Esophagus squamous epithelium (tissue), 5 donors: ENCODE measurements around the gene FERMT3. TPM values are rescaled to one million over a fixed set of nuclear protein-coding genes. Genes with fewer than 3 reads are reported as not detected.

Experiments used
- DNase-seq: peaks from one replicate; lab custom pipeline; 2025; lab: John Stamatoyannopoulos, UW
- H3K27ac ChIP-seq, 4 donors: fragments of 200-600 bp; sonication (generic); one replicate each; pipeline ENCODE4 v1.5.1; 2016 to 2019; ENCODE audit warnings: mild to moderate bottlenecking in 1 of 4
- H3K27me3 ChIP-seq, 4 donors: fragments of 200-600 bp; sonication (generic); 1 replicate in 3 of 4; 2 replicates in 1 of 4; pipeline versions ENCODE4 v1.5.1 to v1.6.0; 2017 to 2021; ENCODE audit warnings: antibody characterized with exemption in 1 of 4
- H3K36me3 ChIP-seq, 3 donors: fragments of 200-600 bp; sonication (generic); one replicate each; pipeline ENCODE4 v1.5.1; 2016 to 2019
- H3K4me1 ChIP-seq, 3 donors: fragments of 200-600 bp; sonication (generic); one replicate each; pipeline ENCODE4 v1.5.1; 2017 to 2019
- H3K4me3 ChIP-seq, 4 donors: fragments of 200-600 bp; sonication (generic); 1 replicate in 3 of 4; 2 replicates in 1 of 4; pipeline ENCODE4 v1.5.1; 2016 to 2019; ENCODE audit warnings: mild to moderate bottlenecking in 2 of 4, moderate library complexity in 1 of 4
- H3K9me3 ChIP-seq, 3 donors: fragments of 200-600 bp; sonication (generic); one replicate each; pipeline ENCODE4 v1.5.1; 2016 to 2019
- POLR2A ChIP-seq, 4 donors: fragments of 450-650 bp; IDR thresholded peaks; one replicate each; pipeline ENCODE4 v1.6.1; 2017; ENCODE audit warnings: antibody characterized with exemption in 4 of 4, mild to moderate bottlenecking in 4 of 4, moderate library complexity in 3 of 4
- WGBS, 2 donors: methylation state at CpG; one replicate each; pipeline ENCODE4 v1.1.5; 2018; 5-methylcytosine and 5-hydroxymethylcytosine counted together
- intact Hi-C: fragments of 100-400 bp; cut with DNase I; formaldehyde crosslinking; loops from one replicate; pipeline ENCODE4 v1.15.0; 2022
- total RNA-seq, 4 donors: library from RNA; depleted of rRNA; stranded (reverse); fragments of >200 nt; gene quantifications; one replicate each; pipeline ENCODE4 v1.1.0, GENCODE V29; 2016
- TF ChIP-seq, protein P1 (sequence below), 6 experiments: fragments of 450-650 bp in 4 of 6; fragments of 200-600 bp in 2 of 6; sonication (generic) in 2 of 6; IDR thresholded peaks; one replicate each; pipeline ENCODE4 v1.5.1; 2016 to 2019; ENCODE audit warnings: antibody characterized with exemption in 6 of 6, mild to moderate bottlenecking in 4 of 6, moderate library complexity in 4 of 6
- donor health status: DM: yes; HTN: yes; CAD: no.

The FERMT3 gene
- total RNA-seq, 4 donors from 2014 or later = 3.8 to 16.9 (median 10.6) TPM

DNA sequence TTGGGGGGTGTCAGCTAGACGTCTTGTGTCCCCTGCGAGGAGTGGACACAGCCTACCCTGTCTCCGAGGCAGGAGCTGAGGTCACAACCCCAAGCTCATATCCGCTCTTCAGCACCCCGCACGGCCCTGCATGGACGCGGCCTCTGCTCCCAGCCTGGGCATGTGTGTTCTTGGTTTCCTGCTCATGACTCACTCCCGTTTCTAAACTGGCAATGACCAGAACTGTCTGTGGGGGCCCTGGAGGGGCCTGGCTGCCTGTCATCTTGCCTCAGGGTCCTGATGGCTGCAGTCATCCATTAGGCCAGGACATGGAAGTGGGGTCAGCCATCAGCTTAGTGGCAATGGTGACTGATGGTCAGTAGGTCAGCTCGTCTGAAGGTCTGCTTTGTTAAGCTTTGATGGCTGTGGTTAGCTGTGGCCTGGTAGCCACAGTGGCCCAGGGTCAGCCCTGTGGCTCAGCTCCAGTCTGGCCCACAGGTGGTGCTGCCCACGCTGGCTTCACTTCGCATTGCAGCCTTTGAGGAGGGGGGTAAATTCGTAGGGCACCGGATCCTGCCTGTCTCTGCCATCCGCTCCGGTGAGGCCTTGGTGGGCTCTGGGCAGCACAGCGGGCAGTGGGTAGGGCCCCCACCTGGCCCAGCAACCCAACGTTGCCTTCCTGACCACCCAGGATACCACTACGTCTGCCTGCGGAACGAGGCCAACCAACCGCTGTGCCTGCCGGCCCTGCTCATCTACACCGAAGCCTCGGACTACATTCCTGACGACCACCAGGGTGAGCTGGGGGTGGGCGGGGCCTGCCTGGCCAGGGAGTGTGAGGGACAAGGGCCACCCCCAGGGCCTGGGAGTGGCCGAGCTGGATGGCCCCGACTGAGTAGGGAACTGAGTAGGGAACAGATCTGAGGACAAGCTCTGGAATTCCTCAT lies 56.8 kb downstream of the FERMT3 start:
- no peaks in the 10 kb centered on the region for H3K27me3 ChIP-seq
- intact Hi-C loops = no loop called here

DNA sequence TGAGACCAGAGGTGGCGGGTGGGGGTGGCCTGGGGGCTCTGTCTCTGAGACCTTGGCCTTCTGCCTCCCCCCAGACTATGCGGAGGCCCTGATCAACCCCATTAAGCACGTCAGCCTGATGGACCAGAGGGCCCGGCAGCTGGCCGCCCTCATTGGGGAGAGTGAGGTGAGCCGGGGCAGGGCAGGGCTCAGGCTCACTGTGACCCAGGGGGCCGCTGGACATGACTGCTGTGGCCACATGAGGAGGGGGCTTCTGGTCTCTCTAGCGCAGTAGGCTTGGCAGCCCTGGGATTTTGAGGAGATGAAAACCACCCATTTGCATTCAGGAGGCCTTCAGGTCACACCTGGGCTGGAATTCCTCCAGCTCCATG lies 57.4 kb downstream of the FERMT3 start:
- H3K27me3 ChIP-seq = no peaks in the 10 kb centered on the region
- no peaks in the 10 kb centered on the region for H3K9me3 ChIP-seq
- peaks cover 24 to 37% (median 24%) of the 10 kb centered on the region in 3 donors for H3K4me1 ChIP-seq
- intact Hi-C loops = no loop called here
- TF ChIP-seq, protein P1, sequence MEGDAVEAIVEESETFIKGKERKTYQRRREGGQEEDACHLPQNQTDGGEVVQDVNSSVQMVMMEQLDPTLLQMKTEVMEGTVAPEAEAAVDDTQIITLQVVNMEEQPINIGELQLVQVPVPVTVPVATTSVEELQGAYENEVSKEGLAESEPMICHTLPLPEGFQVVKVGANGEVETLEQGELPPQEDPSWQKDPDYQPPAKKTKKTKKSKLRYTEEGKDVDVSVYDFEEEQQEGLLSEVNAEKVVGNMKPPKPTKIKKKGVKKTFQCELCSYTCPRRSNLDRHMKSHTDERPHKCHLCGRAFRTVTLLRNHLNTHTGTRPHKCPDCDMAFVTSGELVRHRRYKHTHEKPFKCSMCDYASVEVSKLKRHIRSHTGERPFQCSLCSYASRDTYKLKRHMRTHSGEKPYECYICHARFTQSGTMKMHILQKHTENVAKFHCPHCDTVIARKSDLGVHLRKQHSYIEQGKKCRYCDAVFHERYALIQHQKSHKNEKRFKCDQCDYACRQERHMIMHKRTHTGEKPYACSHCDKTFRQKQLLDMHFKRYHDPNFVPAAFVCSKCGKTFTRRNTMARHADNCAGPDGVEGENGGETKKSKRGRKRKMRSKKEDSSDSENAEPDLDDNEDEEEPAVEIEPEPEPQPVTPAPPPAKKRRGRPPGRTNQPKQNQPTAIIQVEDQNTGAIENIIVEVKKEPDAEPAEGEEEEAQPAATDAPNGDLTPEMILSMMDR (IDR thresholded peaks at IDR 0.05) = no peak
- H3K4me3 ChIP-seq = no peak overlapping the region
- peaks cover 43 to 82% (median 51%) of the 10 kb centered on the region in 3 donors for H3K36me3 ChIP-seq
- no peak for DNase-seq
- no peak overlapping the region for H3K27ac ChIP-seq
- 50% methylated on average over 1 of the region's 8 CpGs; no CpG with 5 or more reads in 1 of the 2 donors for WGBS, 2 donors

More for the DNA sequence above, 56.8 kb downstream of the FERMT3 start:
- Histone ChIP-seq H3K27ac (no peak overlapping the region), H3K4me3 (no peak overlapping the region), H3K36me3 (peaks cover 49 to 88% (median 54%) of the 10 kb centered on the region in 3 donors), H3K4me1 (peaks cover 17 to 31% (median 17%) of the 10 kb centered on the region in 3 donors), H3K9me3 (no peaks in the 10 kb centered on the region)
- WGBS, 2 donors = 35 to 80% methylated on average over 2 to 9 of the region's 29 CpGs
- DNase-seq = no peak
- no peak for TF ChIP-seq POLR2A (IDR thresholded peaks at IDR 0.05)
- TF ChIP-seq, protein P1 (IDR thresholded peaks at IDR 0.05) = no peak

DNA sequence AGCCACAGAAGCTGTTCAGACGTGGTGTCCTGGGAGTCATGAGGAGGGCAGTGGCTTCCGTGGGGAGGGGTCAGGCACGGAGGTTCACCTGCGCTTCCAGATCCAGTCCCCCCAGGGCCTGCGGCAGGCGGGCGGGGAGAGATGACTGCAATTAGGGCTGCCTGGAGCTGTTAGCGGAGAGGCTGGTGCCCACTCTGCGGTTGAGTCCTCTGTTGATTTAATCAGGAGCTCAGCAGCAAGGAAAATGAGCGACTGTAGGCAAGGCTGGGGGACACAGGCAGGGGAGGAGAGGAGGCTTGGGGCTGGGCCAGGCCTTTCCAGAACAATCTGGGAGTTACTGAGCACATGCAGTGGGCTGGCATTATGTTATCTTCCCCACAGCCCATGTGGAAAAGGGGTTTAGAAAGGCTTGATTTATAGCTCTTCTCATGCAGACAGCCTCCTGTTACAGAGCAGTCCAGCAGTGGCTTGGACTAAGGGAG lies 57.9 kb downstream of the FERMT3 start:
- Histone ChIP-seq H3K4me1 (peaks cover 25 to 42% (median 27%) of the 10 kb centered on the region in 3 donors), H3K36me3 (peaks cover 39 to 77% (median 46%) of the 10 kb centered on the region in 3 donors), H3K27ac (no peak overlapping the region), H3K4me3 (no peak overlapping the region), H3K27me3 (no peaks in the 10 kb centered on the region), H3K9me3 (no peaks in the 10 kb centered on the region)
- no peak for DNase-seq
- no peak for TF ChIP-seq POLR2A (IDR thresholded peaks at IDR 0.05)
- TF ChIP-seq, protein P1 (IDR thresholded peaks at IDR 0.05) = no peak
- WGBS, 2 donors = 83 to 84% methylated on average over 2 to 3 of the region's 10 CpGs
- intact Hi-C loops = no loop called here

DNA sequence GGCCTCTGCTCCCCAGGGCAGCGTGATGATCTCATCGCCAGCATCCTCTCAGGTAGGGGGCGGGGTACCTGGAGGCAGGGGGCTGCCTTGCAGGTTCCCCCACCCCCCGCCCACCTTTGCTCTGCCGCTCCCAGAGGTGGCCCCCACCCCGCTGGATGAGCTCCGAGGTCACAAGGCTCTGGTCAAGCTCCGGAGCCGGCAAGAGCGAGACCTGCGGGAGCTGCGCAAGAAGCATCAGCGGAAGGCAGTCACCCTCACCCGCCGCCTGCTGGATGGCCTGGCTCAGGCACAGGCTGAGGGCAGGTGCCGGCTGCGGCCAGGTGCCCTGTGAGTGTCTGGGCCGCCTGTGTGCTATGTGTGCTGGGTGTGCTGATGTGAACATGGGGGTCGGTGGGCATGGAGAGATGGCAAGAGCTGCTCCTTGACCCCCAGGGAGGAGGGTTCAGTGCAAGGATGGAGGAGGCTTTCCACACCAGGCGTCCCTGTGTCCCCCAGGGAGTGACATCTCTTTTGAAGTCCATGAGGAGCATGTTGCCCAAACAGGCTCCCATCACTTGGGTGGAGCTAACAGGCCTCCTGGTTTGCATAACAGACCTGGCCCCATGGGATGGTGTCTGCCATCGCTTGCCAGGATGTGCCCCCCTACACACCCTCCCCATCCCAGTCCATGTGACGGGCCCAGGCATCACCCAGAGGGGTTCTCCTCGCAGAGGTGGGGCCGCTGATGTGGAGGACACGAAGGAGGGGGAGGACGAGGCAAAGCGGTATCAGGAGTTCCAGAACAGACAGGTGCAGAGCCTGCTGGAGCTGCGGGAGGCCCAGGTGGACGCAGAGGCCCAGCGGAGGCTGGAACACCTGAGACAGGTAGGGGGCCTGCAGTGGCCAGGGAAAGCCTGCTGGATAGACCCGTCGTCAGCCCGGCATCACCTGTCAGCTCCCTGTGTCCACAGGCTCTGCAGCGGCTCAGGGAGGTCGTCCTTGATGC lies 58.9 kb downstream of the FERMT3 start:
- WGBS, 2 donors = 82 to 92% methylated on average over 6 to 12 of the region's 35 CpGs
- peaks cover 31 to 67% (median 37%) of the 10 kb centered on the region in 3 donors for H3K36me3 ChIP-seq
- H3K27me3 ChIP-seq = no peaks in the 10 kb centered on the region

More for the DNA sequence above, 58.9 kb downstream of the FERMT3 start:
- TF ChIP-seq POLR2A (IDR thresholded peaks at IDR 0.05) = no peak
- TF ChIP-seq, protein P1 (IDR thresholded peaks at IDR 0.05) = no peak
- Histone ChIP-seq H3K9me3 (no peaks in the 10 kb centered on the region), H3K4me3 (no peak overlapping the region), H3K27ac (peak overlapping the region in 1 of 4 donors; percentile 99), H3K4me1 (peaks cover 25 to 44% (median 27%) of the 10 kb centered on the region in 3 donors)
- intact Hi-C loops = no loop called here
- DNase-seq = no peak
